Ovary (tissue), 1 donor: ENCODE data around the gene CADM4.

Experiments used
- EP300 ChIP-seq: sonication (generic); formaldehyde crosslinking; IDR thresholded peaks from one replicate; pipeline ENCODE4 v1.6.1; 2017; ENCODE audit warnings: antibody characterized with exemption
- POLR2A ChIP-seq: fragments of 450-650 bp; IDR thresholded peaks from one replicate; pipeline ENCODE4 v1.6.1; 2017; ENCODE audit warnings: antibody characterized with exemption, mild to moderate bottlenecking, moderate library complexity

DNA sequence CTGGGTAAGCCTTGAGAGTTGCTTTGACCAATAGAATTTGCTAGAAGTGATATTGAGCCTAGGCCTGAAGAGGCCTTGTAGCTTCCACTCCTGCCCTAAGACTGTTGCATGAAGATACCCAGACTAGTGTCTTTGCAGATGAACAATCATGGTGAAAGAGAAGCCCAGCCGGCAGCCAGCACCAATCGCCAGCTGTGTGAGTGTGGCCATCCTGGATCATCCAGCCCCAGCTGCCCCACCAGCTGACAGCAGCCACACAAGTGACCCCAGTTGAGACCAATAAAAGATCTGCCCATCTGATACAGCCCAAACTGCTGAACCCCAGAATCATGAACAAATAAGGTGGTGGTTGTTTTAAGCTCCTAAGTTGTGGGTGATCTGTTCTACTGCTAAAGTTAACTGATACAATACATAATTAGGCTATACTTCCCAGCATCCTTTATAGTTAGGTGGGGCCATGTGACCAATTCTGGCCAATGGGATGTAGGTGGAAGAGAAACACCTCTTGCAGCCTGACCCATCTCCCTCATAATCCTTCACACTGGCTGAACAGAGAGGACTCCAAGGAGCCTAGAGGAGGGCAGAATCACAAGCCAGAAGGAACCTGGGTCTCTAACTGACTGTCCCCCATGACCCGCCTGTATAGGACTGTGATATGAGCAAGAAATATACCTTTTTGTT, 10.9 kb downstream of the CADM4 start:
- TF ChIP-seq POLR2A (no peak), EP300 (no peak)
